Activated naive CD8-positive, alpha-beta T cell treated with anti-CD3 and anti-CD28 coated beads, Interleukin-2, amount 50 U/mL, for 16 hours (primary cell): ENCODE data around the gene SEMA4C.

ENCODE experiments used
- DNase-seq: peaks from one replicate; pipeline ENCODE4 v3.0.0-alpha.2; 2020; ENCODE audit warnings: low read depth, low spot score

Gene SEMA4C

DNA sequence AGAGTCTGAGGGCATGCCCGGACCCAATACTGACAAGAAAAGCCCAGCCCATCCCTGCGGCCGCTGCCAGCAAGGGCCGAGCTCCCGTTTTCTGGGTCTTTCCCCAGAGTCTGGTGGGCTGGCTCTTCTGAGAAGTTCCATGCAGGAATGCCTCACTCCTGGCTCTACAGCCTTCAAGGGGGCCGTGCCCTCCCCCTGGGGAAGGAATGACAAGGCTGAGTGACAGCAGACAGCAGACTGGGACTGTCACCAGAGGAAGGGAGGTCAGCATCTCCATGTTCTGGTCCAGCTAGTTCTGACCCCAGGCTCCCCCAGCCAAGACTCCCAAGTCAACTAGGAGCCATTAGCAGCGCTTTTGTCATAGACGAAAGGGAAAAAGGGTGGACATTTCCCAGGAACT, 13.0 kb upstream of the SEMA4C start:
- no peak for DNase-seq

GRCh38 chr2:96882230-96882629, 12.3 kb upstream of the SEMA4C start:
- no peak for DNase-seq

GRCh38 chr2:96881349-96882195, 11.7 kb upstream of the SEMA4C start:
- DNase-seq = no peak

- no peak for DNase-seq
Measured at GRCh38 chr2:96880891-96881273, 11.0 kb upstream of the SEMA4C start.

- DNase-seq = no peak
Measured at GRCh38 chr2:96879545-96880040, 9.7 kb upstream of the SEMA4C start.

- no peak for DNase-seq
Measured at GRCh38 chr2:96878796-96879544, 9.1 kb upstream of the SEMA4C start.

DNA sequence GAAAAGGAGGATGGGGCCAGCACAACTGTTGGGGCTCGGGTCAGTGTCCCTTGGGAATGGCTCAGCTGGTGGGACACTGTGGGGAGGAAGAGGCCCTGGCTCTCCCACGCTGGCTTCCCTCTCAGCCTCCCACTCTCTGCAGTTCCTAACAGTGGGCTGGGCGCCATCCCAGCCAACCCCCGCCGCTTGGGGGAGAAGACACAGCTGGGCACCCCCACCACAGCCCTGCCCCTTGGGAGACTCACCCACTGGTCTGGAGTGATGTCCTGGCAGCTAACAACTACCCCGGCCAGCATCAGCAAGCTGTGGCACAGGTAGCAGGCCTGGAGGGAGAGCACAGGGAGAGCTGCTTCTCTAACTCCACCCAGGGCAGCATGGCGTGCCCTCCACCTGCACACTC, 8.3 kb upstream of the SEMA4C start:
- DNase-seq = no peak

DNA sequence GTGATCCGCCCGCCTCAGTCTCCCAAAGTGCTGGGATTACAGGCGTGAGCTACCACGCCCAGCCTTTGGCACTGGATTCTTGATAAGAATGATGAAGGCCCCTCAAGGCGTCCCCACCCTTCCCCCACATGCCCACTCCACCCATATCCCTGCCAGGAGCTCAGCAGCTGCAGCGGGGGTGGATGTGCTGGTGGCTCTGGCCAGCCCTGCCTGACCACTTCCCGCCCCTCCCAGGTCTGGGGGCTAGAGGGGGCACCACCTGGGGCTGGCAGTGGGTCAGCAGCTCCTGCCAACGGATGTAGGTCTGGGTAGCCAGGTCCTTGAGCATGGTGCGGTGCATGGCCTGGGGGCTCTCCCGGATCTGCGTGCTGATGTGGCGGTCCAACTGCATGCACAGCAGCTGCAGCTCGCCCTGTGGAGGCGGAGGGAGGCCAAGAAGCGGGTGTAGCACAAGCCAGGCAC, 7.8 kb upstream of the SEMA4C start:
- no peak for DNase-seq

DNA sequence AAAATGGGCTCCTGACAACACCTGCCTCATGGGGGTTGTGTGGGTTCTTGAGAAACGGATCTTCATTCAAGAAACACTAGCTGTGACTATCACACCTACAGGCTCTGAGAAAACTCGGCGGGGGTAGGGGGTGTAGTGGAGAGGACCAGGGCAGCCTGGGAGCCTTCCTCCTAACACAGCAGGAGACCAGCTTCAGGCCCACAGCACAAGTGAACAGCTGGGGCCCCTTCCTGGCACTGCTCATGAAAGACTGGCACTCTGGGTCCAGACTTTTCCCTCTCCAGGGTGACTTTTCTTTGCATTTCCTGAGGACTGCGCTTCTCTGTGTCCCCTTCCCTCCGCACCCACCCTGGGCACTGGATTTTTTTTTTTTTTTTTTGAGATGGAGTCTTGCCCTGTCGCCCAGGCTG, 7.2 kb upstream of the SEMA4C start:
- DNase-seq = no peak

DNA sequence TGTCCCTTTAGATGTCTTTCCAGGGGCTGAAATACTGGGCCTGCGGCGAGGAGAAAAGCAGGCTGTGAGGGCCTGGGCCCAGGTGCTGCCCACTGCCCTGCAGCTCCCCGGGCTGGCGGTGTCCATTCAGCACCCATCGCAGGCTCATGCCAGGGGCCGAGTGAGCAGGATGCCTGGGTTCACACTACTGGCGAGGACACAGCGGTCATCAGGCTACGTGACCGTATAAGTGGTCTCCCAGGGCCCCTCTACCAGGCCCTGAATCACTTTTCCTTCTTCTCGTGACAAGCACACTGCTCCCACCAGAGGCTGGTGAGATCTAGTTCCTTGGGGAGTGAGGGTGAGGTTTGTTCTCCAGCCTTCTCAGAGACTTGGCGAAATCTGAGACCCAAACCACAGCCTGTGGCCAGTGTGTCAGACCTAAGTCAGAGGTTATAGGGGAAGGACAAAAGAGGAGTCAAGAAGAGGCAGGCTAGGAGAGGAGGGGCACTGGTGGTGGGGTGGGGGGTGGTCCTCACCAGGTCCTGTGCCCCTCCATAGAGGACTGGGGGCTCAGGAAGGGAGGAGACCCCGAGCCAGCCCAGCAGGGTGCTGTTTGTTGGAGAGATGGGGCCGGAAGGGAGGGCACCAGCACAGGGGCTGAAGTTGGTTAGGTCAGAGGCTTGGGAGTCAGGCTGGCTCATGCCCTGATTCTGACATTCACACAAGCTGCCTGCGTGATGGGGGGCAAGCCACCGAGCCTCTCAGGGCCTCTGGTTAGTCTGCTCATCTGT, 6.6 kb upstream of the SEMA4C start:
- DNase-seq = no peak

- no peak for DNase-seq
Measured at GRCh38 chr2:96875498-96876268, 5.8 kb upstream of the SEMA4C start.

DNA sequence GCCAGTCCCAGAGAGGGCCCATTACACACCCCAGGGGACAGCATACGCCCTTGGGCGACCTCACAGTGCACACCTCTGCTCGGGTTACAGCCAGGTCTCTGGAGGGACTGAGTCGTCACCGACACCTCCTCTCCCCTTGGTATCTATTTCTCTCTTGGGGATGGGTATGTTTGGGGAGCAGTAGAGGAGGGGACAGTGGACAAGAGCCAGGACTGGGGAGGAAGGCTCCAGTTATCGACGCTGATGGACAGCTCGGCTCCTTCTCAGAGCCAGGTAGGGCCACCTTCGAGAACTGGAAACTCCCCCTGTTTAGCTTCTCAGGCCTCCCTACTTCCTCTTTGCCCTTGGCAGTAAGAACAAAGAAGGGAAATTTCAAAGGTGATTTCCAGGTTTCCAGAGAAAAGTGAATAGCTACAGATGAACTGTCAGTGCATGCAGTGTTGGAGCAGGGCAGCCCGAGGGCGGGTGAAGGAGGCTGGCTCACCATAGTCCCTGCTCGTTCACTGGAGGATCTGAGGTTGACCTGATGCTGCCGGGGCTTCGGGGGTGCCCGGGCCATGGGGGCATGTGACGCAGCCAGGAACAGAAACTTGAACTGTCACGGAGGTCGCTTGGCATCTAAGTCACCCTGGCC, 4.4 kb upstream of the SEMA4C start:
- DNase-seq = no peak

DNA sequence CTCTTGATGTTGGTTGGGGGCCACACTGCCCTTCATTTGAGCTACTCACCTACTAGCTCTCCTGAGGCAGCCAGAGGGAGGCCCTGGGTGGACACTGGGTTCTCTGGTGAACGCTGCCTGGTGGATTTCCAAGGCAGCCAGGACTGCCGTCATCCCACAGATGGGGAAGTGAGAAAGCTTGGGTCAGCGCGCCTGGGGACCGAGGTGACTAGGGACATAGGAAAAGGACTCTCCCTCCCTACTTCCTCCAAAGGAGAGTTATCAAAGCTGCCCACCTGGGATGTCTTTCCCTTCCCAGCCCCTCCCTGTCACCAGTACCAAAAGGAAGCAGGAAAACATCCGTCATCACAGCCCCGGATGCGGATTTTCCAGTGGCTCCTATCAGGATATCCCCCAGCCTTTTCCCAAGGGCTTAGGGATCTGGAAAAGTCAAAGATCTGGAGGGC, 3.8 kb upstream of the SEMA4C start:
- DNase-seq = no peak

DNA sequence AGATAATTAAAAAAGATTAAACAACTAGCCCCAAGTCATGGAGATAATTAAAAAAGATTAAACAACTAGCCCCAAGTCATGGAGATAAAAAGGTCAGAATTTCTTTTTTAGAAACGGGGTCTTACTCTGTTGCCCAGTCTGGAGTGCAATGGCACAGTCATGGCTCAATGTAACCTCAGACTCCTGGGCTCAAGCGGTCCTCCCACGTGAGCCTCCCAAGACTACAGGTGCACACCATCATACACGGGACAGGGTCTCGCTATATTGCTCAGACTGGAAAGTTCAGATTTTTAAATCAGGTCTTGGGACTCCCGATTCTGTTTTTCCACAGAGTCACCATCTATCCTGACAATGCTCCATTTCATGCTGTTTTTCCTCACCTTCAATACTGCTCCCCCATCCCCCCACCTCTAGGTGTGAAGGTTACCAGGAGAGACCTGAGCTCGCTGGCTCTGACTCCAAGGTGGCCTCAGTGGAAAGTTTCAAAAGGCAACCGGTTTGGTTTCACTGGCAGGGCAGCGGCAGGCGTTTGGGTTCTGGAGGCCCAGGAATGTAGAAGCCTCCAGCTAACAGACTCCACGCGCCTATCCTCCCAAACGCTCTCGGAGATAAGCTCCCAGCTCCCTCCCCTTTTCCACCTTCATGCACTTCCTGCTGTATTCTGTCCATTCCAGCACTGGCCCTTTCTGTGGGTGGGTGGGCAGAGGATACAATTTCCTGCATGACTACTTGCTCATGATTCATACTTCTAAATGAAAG, 2.9 kb upstream of the SEMA4C start:
- no peak for DNase-seq

- no peak for DNase-seq
Measured at GRCh38 chr2:96870626-96871255, 861 bp upstream of the SEMA4C start.

DNA sequence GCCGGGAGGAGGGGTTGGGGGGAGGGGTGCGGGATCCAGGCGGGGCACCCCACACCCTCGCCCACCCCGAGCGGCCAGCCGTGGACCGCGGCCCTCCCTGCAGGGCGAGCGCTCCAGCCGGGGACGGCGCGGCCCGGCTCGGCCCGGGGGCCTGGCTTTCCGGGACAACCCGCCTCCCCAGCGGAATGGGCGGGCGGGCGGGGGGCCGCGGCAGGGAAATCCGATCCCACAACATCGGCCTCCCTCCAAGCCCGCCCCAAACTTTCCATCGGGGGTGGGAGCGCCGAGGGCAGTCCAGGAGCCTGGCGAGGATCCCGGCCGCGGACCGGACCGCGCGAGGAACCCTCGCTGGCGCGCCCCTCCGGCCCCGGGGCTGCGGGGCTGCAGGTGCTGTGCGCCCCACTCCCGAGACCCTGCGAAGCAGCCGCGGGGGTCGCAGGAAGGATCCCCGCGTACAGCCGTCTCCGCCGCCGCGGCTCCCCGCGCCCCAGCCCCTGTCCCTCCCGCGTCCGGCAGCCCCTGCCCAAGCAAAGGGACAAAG, 529 bp downstream of the SEMA4C start:
- DNase-seq = no peak

GRCh38 chr2:96868555-96869280, 1.2 kb downstream of the SEMA4C start:
- peak; percentile 27 for DNase-seq

- DNase-seq = no peak
Measured at GRCh38 chr2:96867756-96868554, 1.9 kb downstream of the SEMA4C start.
